Spleen (tissue), 11 donors: ENCODE data around the gene FAF1. TPM values are rescaled to one million over a fixed set of nuclear protein-coding genes. Genes with fewer than 3 reads are reported as not detected.

Experiments used
- DNase-seq: peaks from one replicate; pipeline ENCODE4 v3.0.0-alpha.2; 2020
- H3K27ac ChIP-seq, 8 donors: fragments of 200-600 bp; sonication (generic) in 7 of 8; 1 replicate in 4 of 8; 2 replicates in 4 of 8; pipeline versions ENCODE4 v1.5.0 to v1.8.0; 2016 to 2021; ENCODE audit warnings: inconsistent platforms in 4 of 8, mild to moderate bottlenecking in 4 of 8, moderate library complexity in 1 of 8
- H3K27me3 ChIP-seq, 7 donors: fragments of 200-600 bp; sonication (generic) in 6 of 7; replicated peaks in 1 of 7; 1 replicate in 4 of 7; 2 replicates in 3 of 7; pipeline versions ENCODE4 v1.5.0 to v1.8.0; 2016 to 2021; ENCODE audit warnings: inconsistent platforms in 3 of 7, mild to moderate bottlenecking in 1 of 7
- H3K36me3 ChIP-seq, 6 donors: fragments of 200-600 bp; sonication (generic) in 5 of 6; 1 replicate in 4 of 6; 2 replicates in 2 of 6; pipeline versions ENCODE4 v1.5.0 to v1.8.0; 2016 to 2021; ENCODE audit warnings: inconsistent platforms in 2 of 6
- H3K4me1 ChIP-seq, 6 donors: fragments of 200-600 bp; sonication (generic) in 5 of 6; 1 replicate in 3 of 6; 2 replicates in 3 of 6; pipeline versions ENCODE4 v1.5.0 to v1.8.0; 2016 to 2021; ENCODE audit warnings: inconsistent platforms in 3 of 6
- H3K4me3 ChIP-seq, 8 donors: fragments of 200-600 bp; sonication (generic) in 7 of 8; 1 replicate in 4 of 8; 2 replicates in 4 of 8; pipeline versions ENCODE4 v1.5.0 to v1.8.0; 2016 to 2021; ENCODE audit warnings: inconsistent platforms in 4 of 8, mild to moderate bottlenecking in 4 of 8, moderate library complexity in 2 of 8
- H3K9me3 ChIP-seq, 8 donors: fragments of 200-600 bp; sonication (generic) in 7 of 8; 1 replicate in 4 of 8; 2 replicates in 4 of 8; pipeline versions ENCODE4 v1.5.0 to v1.8.0; 2016 to 2021; ENCODE audit warnings: inconsistent platforms in 4 of 8
- POLR2A ChIP-seq, 3 donors: fragments of 450-650 bp; IDR thresholded peaks; one replicate each; pipeline ENCODE4 v1.5.1; 2017; ENCODE audit warnings: antibody characterized with exemption in 3 of 3, mild to moderate bottlenecking in 1 of 3
- POLR2AphosphoS5 ChIP-seq, 3 donors: sonication (generic); formaldehyde crosslinking; IDR thresholded peaks; one replicate each; pipeline ENCODE4 v1.5.1; 2017; ENCODE audit warnings: antibody characterized with exemption in 3 of 3
- WGBS, 5 donors: extraction: QIAGEN DNeasy Blood & Tissue Kit in 3 of 5; methylation state at CpG; one replicate each; pipeline versions ENCODE4 v1.1.5 to v1.1.7; 2013 to 2018; 5-methylcytosine and 5-hydroxymethylcytosine counted together
- intact Hi-C: fragments of 100-400 bp; cut with DNase I; formaldehyde crosslinking; loops from one replicate; pipeline ENCODE4 v1.15.0; 2023; ENCODE audit warnings: low total_unique reads
- polyA plus RNA-seq, 3 donors: library from polyadenylated mRNA; stranded (reverse); fragments of 200-250 nt; gene quantifications; one replicate each; pipeline ENCODE4 v1.2.1, GENCODE V29; 2013
- total RNA-seq, 7 donors: library from RNA; depleted of rRNA in 3 of 7; stranded (reverse); fragments of >200 nt in 3 of 7; fragmentation: NEBNext Ultra II Directional in 4 of 7; extraction: Animal tissue kit (Norgen Biotek cat#: 25700) in 4 of 7; gene quantifications; one replicate each; pipeline versions ENCODE4 v1.1.0 to v1.2.1, GENCODE V29; 2016 to 2021
- TF ChIP-seq, protein P1 (sequence below), 11 experiments: fragments of 200-600 bp in 7 of 11; fragments of 450-650 bp in 4 of 11; sonication (generic) in 4 of 11; IDR thresholded peaks in 8 of 11; conservative IDR thresholded peaks in 3 of 11; 1 replicate in 7 of 11; 2 replicates in 4 of 11; pipeline versions ENCODE4 v1.4.0 to v1.8.0; 2016 to 2021; ENCODE audit warnings: antibody characterized with exemption in 11 of 11, inconsistent platforms in 4 of 11, mild to moderate bottlenecking in 1 of 11
- donor health status: healthy with polysubstance abuse.
- donor health status: DM: no; HTN: no; CAD: no; lungs with moderate emphysema.
- donor health status: DM: no; HTN: no; CAD: no.
- donor health status: Bipolar disorder and iron deficiency.
- donor health status: healthy.
- donor health status: DM: no; HTN: no; CAD: no.
- donor health status: DM: yes; HTN: yes; CAD: no.

Gene FAF1
- total and polyA plus RNA-seq, 10 donors, result 16.7 to 58.7 (median 40.0) TPM

DNA sequence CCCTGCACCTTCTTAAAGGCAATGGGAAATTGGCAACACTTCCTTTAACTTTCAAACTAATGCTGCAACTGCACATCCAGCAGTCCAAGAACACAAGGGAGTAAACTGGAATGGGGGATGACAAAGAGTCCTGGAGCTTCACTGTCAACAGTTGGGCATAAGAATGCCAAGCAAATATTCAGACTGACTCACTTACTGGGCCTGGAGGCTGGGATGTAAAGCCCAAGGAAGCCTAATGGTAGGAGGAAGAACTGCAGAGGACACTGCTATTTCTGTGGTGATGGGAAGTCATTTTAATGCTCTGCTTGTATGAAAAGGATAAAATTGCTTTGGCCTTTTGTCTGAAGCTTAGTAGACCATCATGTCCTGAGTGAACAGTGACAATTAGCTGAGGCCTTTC lies 521.1 kb downstream of the FAF1 start:
- no peak overlapping the region for H3K4me3 ChIP-seq
- DNase-seq, result no peak
- peaks cover 0 to 62% (median 18%) of the 10 kb centered on the region in 6 donors for H3K36me3 ChIP-seq
- intact Hi-C loops, result no loop called here
- H3K4me1 ChIP-seq, result no peaks in the 10 kb centered on the region
- TF ChIP-seq POLR2AphosphoS5 (IDR thresholded peaks at IDR 0.05), result no peak
- TF ChIP-seq, protein P1, sequence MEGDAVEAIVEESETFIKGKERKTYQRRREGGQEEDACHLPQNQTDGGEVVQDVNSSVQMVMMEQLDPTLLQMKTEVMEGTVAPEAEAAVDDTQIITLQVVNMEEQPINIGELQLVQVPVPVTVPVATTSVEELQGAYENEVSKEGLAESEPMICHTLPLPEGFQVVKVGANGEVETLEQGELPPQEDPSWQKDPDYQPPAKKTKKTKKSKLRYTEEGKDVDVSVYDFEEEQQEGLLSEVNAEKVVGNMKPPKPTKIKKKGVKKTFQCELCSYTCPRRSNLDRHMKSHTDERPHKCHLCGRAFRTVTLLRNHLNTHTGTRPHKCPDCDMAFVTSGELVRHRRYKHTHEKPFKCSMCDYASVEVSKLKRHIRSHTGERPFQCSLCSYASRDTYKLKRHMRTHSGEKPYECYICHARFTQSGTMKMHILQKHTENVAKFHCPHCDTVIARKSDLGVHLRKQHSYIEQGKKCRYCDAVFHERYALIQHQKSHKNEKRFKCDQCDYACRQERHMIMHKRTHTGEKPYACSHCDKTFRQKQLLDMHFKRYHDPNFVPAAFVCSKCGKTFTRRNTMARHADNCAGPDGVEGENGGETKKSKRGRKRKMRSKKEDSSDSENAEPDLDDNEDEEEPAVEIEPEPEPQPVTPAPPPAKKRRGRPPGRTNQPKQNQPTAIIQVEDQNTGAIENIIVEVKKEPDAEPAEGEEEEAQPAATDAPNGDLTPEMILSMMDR (IDR thresholded peaks at IDR 0.05 in 8 of 11, conservative IDR thresholded peaks at IDR 0.05 in 3 of 11), result no peak
- no peak for TF ChIP-seq POLR2A (IDR thresholded peaks at IDR 0.05)
- no peaks in the 10 kb centered on the region for H3K27me3 ChIP-seq
- no peak overlapping the region for H3K27ac ChIP-seq
- no peaks in the 10 kb centered on the region for H3K9me3 ChIP-seq

DNA sequence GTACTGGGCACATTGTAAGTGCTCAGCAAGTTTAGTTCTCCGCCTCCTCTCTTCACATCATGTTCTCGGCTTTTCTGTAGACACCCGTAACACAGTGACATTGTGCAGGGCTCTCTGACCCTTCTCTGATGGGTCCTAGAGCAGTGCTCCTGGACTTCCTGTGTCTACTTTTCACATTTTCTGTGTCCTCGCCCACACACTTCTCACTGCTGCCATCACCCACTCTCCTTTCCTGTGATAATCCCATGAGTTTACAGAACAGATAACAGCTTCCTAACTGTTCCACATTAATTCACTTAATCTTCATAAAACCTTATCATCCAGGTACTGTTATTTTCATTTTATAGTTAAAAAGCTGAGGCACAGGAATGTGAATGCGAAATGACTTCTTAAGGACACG lies 523.6 kb downstream of the FAF1 start:
- Histone ChIP-seq H3K4me1 (no peaks in the 10 kb centered on the region), H3K27me3 (peaks cover 0 to 23% (median 9%) of the 10 kb centered on the region in 7 donors), H3K4me3 (no peak overlapping the region), H3K27ac (no peak overlapping the region), H3K9me3 (no peaks in the 10 kb centered on the region), H3K36me3 (peaks cover 0 to 44% (median 18%) of the 10 kb centered on the region in 6 donors)
- no peak for DNase-seq
- TF ChIP-seq POLR2AphosphoS5 (IDR thresholded peaks at IDR 0.05) (no peak), POLR2A (IDR thresholded peaks at IDR 0.05) (no peak)
- TF ChIP-seq, protein P1 (IDR thresholded peaks at IDR 0.05 in 8 of 11, conservative IDR thresholded peaks at IDR 0.05 in 3 of 11), result no peak
- 88 to 92% (median 90%) methylated on average over 6 of the region's 6 CpGs for WGBS, 5 donors
- intact Hi-C loops, result no loop called here

DNA sequence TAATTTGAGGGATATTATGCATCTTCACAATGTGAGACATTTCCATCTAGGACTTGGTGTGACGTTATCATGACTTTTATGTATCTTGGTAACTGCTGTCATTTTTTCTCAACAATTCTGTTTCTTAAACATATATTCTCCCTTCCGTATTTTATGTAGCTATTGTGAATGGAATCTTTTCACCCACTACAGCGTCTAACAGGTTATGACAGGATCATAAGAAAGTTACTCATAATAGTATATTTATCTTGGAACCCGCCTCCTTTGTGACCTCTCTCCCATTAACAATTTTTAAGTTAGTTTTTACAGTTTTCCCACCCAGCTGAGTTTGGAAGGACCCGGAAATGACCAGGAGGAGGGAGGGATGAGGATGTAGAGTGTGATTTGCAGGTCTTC lies 530.1 kb downstream of the FAF1 start:
- H3K27me3 ChIP-seq, result peaks cover 13 to 88% (median 74%) of the 10 kb centered on the region in 7 donors
- H3K4me1 ChIP-seq, result peaks cover 6 to 31% (median 25%) of the 10 kb centered on the region in 6 donors
- TF ChIP-seq POLR2AphosphoS5 (IDR thresholded peaks at IDR 0.05) (no peak), POLR2A (IDR thresholded peaks at IDR 0.05) (no peak)
- TF ChIP-seq, protein P1 (IDR thresholded peaks at IDR 0.05 in 8 of 11, conservative IDR thresholded peaks at IDR 0.05 in 3 of 11), result no peak
- H3K36me3 ChIP-seq, result no peaks in the 10 kb centered on the region
- no peak overlapping the region for H3K4me3 ChIP-seq
- peaks cover 0 to under 1% (median 0%) of the 10 kb centered on the region in 8 donors for H3K9me3 ChIP-seq
- no peak overlapping the region for H3K27ac ChIP-seq
- intact Hi-C loops, result no loop called here
- DNase-seq, result no peak
- 21 to 27% (median 22%) methylated on average over 5 of the region's 5 CpGs for WGBS, 5 donors

DNA sequence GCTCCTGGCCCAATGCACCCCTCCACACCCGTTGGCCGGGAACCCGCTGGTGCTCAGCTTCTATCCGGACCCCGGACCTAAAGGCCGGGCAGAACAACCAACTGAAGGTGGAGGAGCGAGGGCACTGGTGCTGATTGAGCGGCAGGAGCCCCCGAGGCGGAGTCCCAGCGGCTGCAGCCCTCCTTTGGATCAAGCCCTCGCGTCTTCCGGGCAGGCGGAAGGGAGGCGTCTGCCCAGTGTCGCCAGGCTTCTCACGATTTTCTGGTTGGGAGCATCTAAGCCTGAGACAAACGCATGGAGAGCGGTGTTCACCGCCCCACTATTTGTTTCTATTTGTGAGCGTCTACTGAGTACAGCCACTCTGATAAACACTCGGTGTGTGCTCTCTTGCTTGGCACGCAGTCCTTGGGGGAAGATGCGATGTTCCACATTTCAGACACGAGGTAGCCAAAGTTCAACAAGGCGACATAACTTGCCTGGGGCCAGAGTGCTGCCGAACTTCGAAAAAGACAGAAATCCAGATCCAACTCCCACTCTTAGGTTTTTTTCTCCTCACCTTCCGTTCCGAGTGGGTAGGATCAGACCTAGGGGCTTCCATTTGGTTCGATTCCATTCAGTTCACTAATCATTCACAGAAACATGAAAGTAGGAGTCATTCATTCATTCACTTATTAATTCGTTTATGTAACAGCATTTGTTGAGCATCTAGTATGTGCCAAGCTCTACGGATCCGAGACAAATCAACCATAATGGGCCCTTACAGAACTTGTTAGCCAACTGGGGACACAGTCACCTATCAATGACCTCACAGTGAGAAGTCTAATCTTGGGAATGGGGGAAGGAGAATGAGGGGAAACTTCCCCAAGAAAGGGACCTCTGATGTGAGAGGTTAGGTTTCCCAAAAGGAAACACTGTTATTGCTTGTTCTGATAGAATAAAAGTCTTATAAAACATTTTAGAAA lies 532.0 kb downstream of the FAF1 start:
- TF ChIP-seq, protein P1 (IDR thresholded peaks at IDR 0.05 in 8 of 11, conservative IDR thresholded peaks at IDR 0.05 in 3 of 11), result no peak
- TF ChIP-seq POLR2AphosphoS5 (IDR thresholded peaks at IDR 0.05) (no peak), POLR2A (IDR thresholded peaks at IDR 0.05) (no peak)
- DNase-seq, result no peak
- 6 to 10% (median 7%) methylated on average over 32 to 35 of the region's 35 CpGs for WGBS, 5 donors

More for the DNA sequence above, 532.0 kb downstream of the FAF1 start:
- Histone ChIP-seq H3K4me1 (peaks cover 18 to 49% (median 44%) of the 10 kb centered on the region in 6 donors), H3K36me3 (no peaks in the 10 kb centered on the region), H3K4me3 (peak overlapping the region in 1 of 8 donors; percentile 37), H3K27ac (no peak overlapping the region), H3K9me3 (peaks cover 0 to 3% (median 0%) of the 10 kb centered on the region in 8 donors), H3K27me3 (peaks cover 15 to 100% (median 93%) of the 10 kb centered on the region in 7 donors)
- intact Hi-C loops, result no loop called here
